Measurements from ENCODE around the gene SLC34A1.
"Not testable (repeated sequence)": the region's sequence is repeated elsewhere in the genome, so short reads cannot be mapped to it uniquely, and the experiment has no call there.

Gene SLC34A1

GRCh38 chr5:177410575-177410974, 26.3 kb downstream of the SLC34A1 start:
- no peak for DNase-seq (ENCODE audit: low read depth, low spot score)

- DNase-seq (ENCODE audit: low read depth, low spot score): no peak
These were observed 28.5 kb downstream of the SLC34A1 start for GRCh38 chr5:177412603-177413233.

- DNase-seq (ENCODE audit: low read depth, low spot score): no peak
These were observed 30.2 kb downstream of the SLC34A1 start for GRCh38 chr5:177414481-177414880.

GRCh38 chr5:177417081-177417480, 32.8 kb downstream of the SLC34A1 start:
- DNase-seq (ENCODE audit: low read depth, low spot score): not testable (repeated sequence)

- no peak for DNase-seq (ENCODE audit: low read depth, low spot score)
These were observed 34.8 kb downstream of the SLC34A1 start for GRCh38 chr5:177419046-177419445.

GRCh38 chr5:177420472-177420871, 36.2 kb downstream of the SLC34A1 start:
- DNase-seq (ENCODE audit: low read depth, low spot score): not testable (repeated sequence)

- no peak for DNase-seq (ENCODE audit: low read depth, low spot score)
These were observed 37.0 kb downstream of the SLC34A1 start for GRCh38 chr5:177421062-177421798.

GRCh38 chr5:177423671-177424070, 39.4 kb downstream of the SLC34A1 start:
- no peak for DNase-seq (ENCODE audit: low read depth, low spot score)

- DNase-seq (ENCODE audit: low read depth, low spot score): no peak
These were observed 41.1 kb downstream of the SLC34A1 start for GRCh38 chr5:177425196-177425800.

- DNase-seq (ENCODE audit: low read depth, low spot score): peak; percentile 100
These were observed 41.7 kb downstream of the SLC34A1 start for GRCh38 chr5:177425801-177426565.

- no peak for DNase-seq (ENCODE audit: low read depth, low spot score)
These were observed 42.5 kb downstream of the SLC34A1 start, which contains the start of gene GRK6 for GRCh38 chr5:177426566-177427210. Gene GRK6, plus strand, starts transcription at chr5:177426676. Its CDS starts 170 bp downstream, at chr5:177426846.

- DNase-seq (ENCODE audit: low read depth, low spot score): peak; percentile 29
These were observed 43.1 kb downstream of the SLC34A1 start for GRCh38 chr5:177427211-177427822.

- DNase-seq (ENCODE audit: low read depth, low spot score): no peak
These were observed 43.8 kb downstream of the SLC34A1 start for GRCh38 chr5:177427919-177428573.

GRCh38 chr5:177428574-177429217, 44.5 kb downstream of the SLC34A1 start:
- no peak for DNase-seq (ENCODE audit: low read depth, low spot score)

GRCh38 chr5:177429248-177430040, 45.2 kb downstream of the SLC34A1 start:
- DNase-seq (ENCODE audit: low read depth, low spot score): no peak

GRCh38 chr5:177430140-177430951, 46.1 kb downstream of the SLC34A1 start:
- DNase-seq (ENCODE audit: low read depth, low spot score): no peak

- DNase-seq (ENCODE audit: low read depth, low spot score): no peak
These were observed 46.7 kb downstream of the SLC34A1 start for GRCh38 chr5:177430972-177431316.
